ENCODE measurements around the gene MRPL34.

DNA sequence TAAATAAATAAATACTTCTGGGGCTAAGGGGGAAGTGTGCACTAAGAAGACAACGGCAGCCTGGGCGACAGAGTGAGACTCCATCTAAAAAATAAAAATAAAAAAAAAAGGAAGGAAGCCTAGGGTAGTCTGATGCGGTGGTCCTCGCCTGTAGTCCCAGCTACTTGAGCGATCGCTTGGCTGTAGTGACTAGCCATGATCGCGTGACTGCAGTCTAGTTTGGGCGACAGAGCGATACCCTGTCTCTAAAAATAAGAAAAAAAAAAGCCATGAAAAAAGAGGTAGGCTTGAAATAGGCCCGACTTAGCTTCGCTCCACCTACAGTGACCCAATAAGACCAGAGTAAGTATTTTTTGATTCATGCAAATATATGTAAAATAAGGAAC is 39.1 kb upstream of the MRPL34 start:
- TF ChIP-seq, protein P1, sequence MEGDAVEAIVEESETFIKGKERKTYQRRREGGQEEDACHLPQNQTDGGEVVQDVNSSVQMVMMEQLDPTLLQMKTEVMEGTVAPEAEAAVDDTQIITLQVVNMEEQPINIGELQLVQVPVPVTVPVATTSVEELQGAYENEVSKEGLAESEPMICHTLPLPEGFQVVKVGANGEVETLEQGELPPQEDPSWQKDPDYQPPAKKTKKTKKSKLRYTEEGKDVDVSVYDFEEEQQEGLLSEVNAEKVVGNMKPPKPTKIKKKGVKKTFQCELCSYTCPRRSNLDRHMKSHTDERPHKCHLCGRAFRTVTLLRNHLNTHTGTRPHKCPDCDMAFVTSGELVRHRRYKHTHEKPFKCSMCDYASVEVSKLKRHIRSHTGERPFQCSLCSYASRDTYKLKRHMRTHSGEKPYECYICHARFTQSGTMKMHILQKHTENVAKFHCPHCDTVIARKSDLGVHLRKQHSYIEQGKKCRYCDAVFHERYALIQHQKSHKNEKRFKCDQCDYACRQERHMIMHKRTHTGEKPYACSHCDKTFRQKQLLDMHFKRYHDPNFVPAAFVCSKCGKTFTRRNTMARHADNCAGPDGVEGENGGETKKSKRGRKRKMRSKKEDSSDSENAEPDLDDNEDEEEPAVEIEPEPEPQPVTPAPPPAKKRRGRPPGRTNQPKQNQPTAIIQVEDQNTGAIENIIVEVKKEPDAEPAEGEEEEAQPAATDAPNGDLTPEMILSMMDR (IDR thresholded peaks at IDR 0.05; ENCODE audit: insufficient read depth, low read depth, low read length), result no peak
- TF ChIP-seq EZH2 (IDR thresholded peaks at IDR 0.05; ENCODE audit: insufficient read depth, low read length), result no peak
